OCI-LY3 (cell line): Measurements from ENCODE around the gene ECSCR.

Experiments
- CTCF ChIP-seq: fragments of 200-600, 300-600 bp; sonication (generic); IDR thresholded peaks from 2 replicates; pipeline ENCODE4 v1.5.1; 2014; ENCODE audit warnings: antibody characterized with exemption, low read length, low read depth
- EZH2phosphoT487 ChIP-seq: fragments of 200-600 bp; shearing (Covaris generic); IDR thresholded peaks from 2 replicates; pipeline ENCODE4 v1.6.1; 2018; ENCODE audit warnings: antibody characterized with exemption, mixed run types, low read depth

- TF ChIP-seq EZH2phosphoT487: no peak
- TF ChIP-seq CTCF: no peak
These were observed 18.6 kb upstream of the ECSCR start for GRCh38 chr5:139481122-139481533.
